Endothelial cell of umbilical vein (primary cell): ENCODE measurements around the gene MACF1. TPM values are rescaled to one million over a fixed set of nuclear protein-coding genes. Genes with fewer than 3 reads are reported as not detected.

Experiments used
- BruUV-seq: library from RNA; stranded (reverse); fragments of 400-500 nt; replicated peaks from 2 replicates; lab custom pipeline; 2021; lab: Mats Ljungman, UMichigan
- CTCF ChIA-PET: fragments of 300-600, 350-600 bp; sonication (Branson Sonifier 250); formaldehyde crosslinking; loops from one replicate; lab custom pipeline; 2021; ENCODE audit warnings: antibody characterized with exemption, inconsistent platforms; lab: Charles Lee
- POLR2A ChIA-PET: fragments of 300-600, 350-600 bp; sonication (Branson Sonifier 250); formaldehyde crosslinking; loops from one replicate; lab custom pipeline; 2021; ENCODE audit warnings: antibody characterized with exemption, inconsistent platforms; lab: Charles Lee
- DNase-seq: peaks from one replicate; pipeline ENCODE4 v3.0.0-alpha.2; 2011; ENCODE audit warnings: low read depth, low spot score
- FAIRE-seq: peaks from 2 replicates; lab custom pipeline; 2011; peaks lifted over from hg19 to GRCh38; lab: Jason Lieb, UNC
- H2AFZ ChIP-seq: 2 replicates; pipeline ENCODE4 v1.6.0; 2012; ENCODE audit warnings: low read depth, low read length, control low read depth, inconsistent platforms
- H3K27ac ChIP-seq: 2 replicates; pipeline ENCODE4 v1.5.1; 2011; ENCODE audit warnings: low read depth, mild to moderate bottlenecking, control low read depth, low read length, moderate library complexity; ENCODE audit not compliant: insufficient read depth
- H3K27me3 ChIP-seq, 2 experiments: 2 replicates each; pipeline versions ENCODE4 v1.6.0 to v1.6.1; 2011; ENCODE audit warnings: low read length in 2 of 2, mixed read lengths in 1 of 2; ENCODE audit not compliant: control insufficient read depth in 2 of 2, insufficient read depth in 2 of 2
- H3K36me3 ChIP-seq, 2 experiments: 2 replicates in 1 of 2; 3 replicates in 1 of 2; pipeline ENCODE4 v1.5.1; 2011; ENCODE audit warnings: low read length in 2 of 2, mild to moderate bottlenecking in 1 of 2, moderate library complexity in 1 of 2; ENCODE audit not compliant: control insufficient read depth in 2 of 2, insufficient read depth in 2 of 2; ENCODE audit errors: extremely low read depth in 1 of 2
- H3K4me1 ChIP-seq: 3 replicates; pipeline ENCODE4 v1.5.1; 2011; ENCODE audit warnings: mild to moderate bottlenecking, low read length; ENCODE audit not compliant: control insufficient read depth, insufficient read depth; ENCODE audit errors: extremely low read depth
- H3K4me2 ChIP-seq: 2 replicates; pipeline ENCODE4 v1.6.1; 2011; ENCODE audit warnings: low read length, control low read depth, mixed read lengths; ENCODE audit not compliant: insufficient read depth
- H3K4me3 ChIP-seq, 3 experiments: fragments of 200-600 bp in 1 of 3; sonication (generic), shearing (Covaris generic) in 1 of 3; replicated peaks in 1 of 3; 2 replicates each; pipeline ENCODE4 v1.5.1; 2011 to 2016; ENCODE audit warnings: control low read depth in 3 of 3, low read length in 3 of 3, mild to moderate bottlenecking in 2 of 3, inconsistent platforms in 1 of 3, low read depth in 1 of 3, moderate library complexity in 1 of 3; ENCODE audit not compliant: insufficient read depth in 1 of 3
- H3K79me2 ChIP-seq: 2 replicates; pipeline ENCODE4 v1.6.0; 2012; ENCODE audit warnings: low read length, inconsistent platforms; ENCODE audit not compliant: control insufficient read depth, insufficient read depth
- H3K9ac ChIP-seq: replicated peaks from 2 replicates; pipeline ENCODE3; 2011; ENCODE audit warnings: low read length, control low read depth; ENCODE audit not compliant: insufficient read depth; ENCODE audit errors: extremely low read depth
- H3K9me1 ChIP-seq: replicated peaks from 3 replicates; pipeline ENCODE4 v1.6.0; 2011; ENCODE audit warnings: mild to moderate bottlenecking, low read length; ENCODE audit not compliant: control insufficient read depth, insufficient read depth; ENCODE audit errors: extremely low read depth
- H3K9me3 ChIP-seq: replicated peaks from 2 replicates; pipeline ENCODE4 v1.5.1; 2012; ENCODE audit warnings: low read length, inconsistent platforms; ENCODE audit not compliant: control insufficient read depth, insufficient read depth
- H4K20me1 ChIP-seq: replicated peaks from 2 replicates; pipeline ENCODE3; 2011; ENCODE audit warnings: mild to moderate bottlenecking, low read length; ENCODE audit not compliant: control insufficient read depth, insufficient read depth; ENCODE audit errors: extremely low read depth
- EZH2 ChIP-seq: IDR thresholded peaks from 2 replicates; pipeline ENCODE4 v1.6.1; 2012; ENCODE audit warnings: borderline replicate concordance, low read depth, mild to moderate bottlenecking, moderate library complexity, low read length, inconsistent platforms; ENCODE audit not compliant: severe bottlenecking
- FOS ChIP-seq: IDR thresholded peaks from 2 replicates; pipeline ENCODE4 v1.6.1; 2011; ENCODE audit warnings: mild to moderate bottlenecking, low read length, moderate library complexity, borderline replicate concordance; ENCODE audit not compliant: insufficient read depth
- GATA2 ChIP-seq: IDR thresholded peaks from 2 replicates; pipeline ENCODE4 v1.7.0; 2011; ENCODE audit warnings: low read depth, mild to moderate bottlenecking, moderate library complexity, mixed read lengths, low read length; ENCODE audit not compliant: insufficient read length, insufficient read depth
- JUN ChIP-seq: IDR thresholded peaks from 2 replicates; pipeline ENCODE4 v1.6.1; 2011; ENCODE audit warnings: borderline replicate concordance, low read depth; ENCODE audit not compliant: insufficient read length, insufficient read depth
- MAX ChIP-seq: IDR thresholded peaks from 2 replicates; pipeline ENCODE4 v1.6.1; 2011; ENCODE audit not compliant: insufficient read depth, insufficient read length
- MYC ChIP-seq: IDR thresholded peaks from one replicate; pipeline ENCODE4 v1.6.1; 2011; ENCODE audit warnings: mild to moderate bottlenecking, low read depth, low read length
- POLR2A ChIP-seq: IDR thresholded peaks from 2 replicates; pipeline ENCODE4 v1.6.1; 2012; ENCODE audit warnings: low read depth, mild to moderate bottlenecking, control low read depth, low read length
- POLR2AphosphoS5 ChIP-seq: IDR thresholded peaks from 2 replicates; pipeline ENCODE4 v1.6.1; 2012; ENCODE audit warnings: low read depth, mild to moderate bottlenecking, control low read depth, low read length, moderate library complexity; ENCODE audit not compliant: insufficient read depth
- dilution Hi-C: fragments of 300-500 bp; cut with MboI; formaldehyde crosslinking; loops from one replicate; pipeline ENCODE4 v1.15.0; 2019; ENCODE audit warnings: low sequenced_read_pairs; ENCODE audit not compliant: extremely low pct_ligation_motif_present
- intact Hi-C: fragments of 100-400 bp; cut with micrococcal nuclease; formaldehyde crosslinking; loops from one replicate; pipeline ENCODE4 v1.10.0; 2022
- polyA plus RNA-seq, 4 experiments: library from polyadenylated mRNA; depleted of rRNA in 3 of 4; stranded (reverse) in 3 of 4; unstranded in 1 of 4; fragments of >200 nt; gene quantifications; 2 replicates each; pipeline versions ENCODE4 v1.2.1 to v1.2.3, GENCODE V29; 2011 to 2012; ENCODE audit warnings: missing spikeins in 1 of 4
- total RNA-seq: library from RNA; stranded (reverse); gene quantifications from 2 replicates; pipeline ENCODE4 v1.2.3, GENCODE V29; 2021
- TF ChIP-seq, protein P1 (sequence below), 2 donors: IDR thresholded peaks; 1 replicate in 1 of 2; 2 replicates in 1 of 2; pipeline ENCODE4 v1.5.1; 2011; ENCODE audit warnings: low read length in 2 of 2, mild to moderate bottlenecking in 2 of 2, moderate library complexity in 2 of 2, control low read depth in 1 of 2, inconsistent platforms in 1 of 2, low read depth in 1 of 2; ENCODE audit not compliant: insufficient read depth in 1 of 2; ENCODE audit errors: extremely low read depth in 1 of 2

Gene MACF1
- total and polyA plus RNA-seq, 2 donors (not counting 3 experiments of a cell fraction or from before 2014, with no cell fraction given): 122 to 587 TPM

- Histone ChIP-seq H3K27ac (no peak overlapping the region), H3K4me1 (no peaks in the 10 kb centered on the region), H2AFZ (no peak overlapping the region), H3K4me2 (no peak overlapping the region), H3K9ac (no peak overlapping the region), H3K9me3 (no peaks in the 10 kb centered on the region), H4K20me1 (no peaks in the 10 kb centered on the region), H3K4me3 (no peak overlapping the region), H3K79me2 (peaks cover 20% of the 10 kb centered on the region), H3K9me1 (no peaks in the 10 kb centered on the region), H3K36me3 (peaks cover 40 to 74% of the 10 kb centered on the region in 2 experiments), H3K27me3 (no peaks in the 10 kb centered on the region)
- CTCF ChIA-PET: interaction anchor here (1.0 to 2.1 kb wide), 5 partner anchors 10 to 101 kb away, joined by 3 to 5 read pairs (median 4); no protein-coding TSS in a partner anchor
- no peak for DNase-seq
- FAIRE-seq: no peak
- intact Hi-C loops (no loop called here), dilution Hi-C loops (no loop called here)
- TF ChIP-seq MAX (no peak), EZH2 (no peak), FOS (no peak), POLR2AphosphoS5 (no peak), MYC (no peak), GATA2 (no peak), POLR2A (no peak), JUN (no peak)
- TF ChIP-seq, protein P1, sequence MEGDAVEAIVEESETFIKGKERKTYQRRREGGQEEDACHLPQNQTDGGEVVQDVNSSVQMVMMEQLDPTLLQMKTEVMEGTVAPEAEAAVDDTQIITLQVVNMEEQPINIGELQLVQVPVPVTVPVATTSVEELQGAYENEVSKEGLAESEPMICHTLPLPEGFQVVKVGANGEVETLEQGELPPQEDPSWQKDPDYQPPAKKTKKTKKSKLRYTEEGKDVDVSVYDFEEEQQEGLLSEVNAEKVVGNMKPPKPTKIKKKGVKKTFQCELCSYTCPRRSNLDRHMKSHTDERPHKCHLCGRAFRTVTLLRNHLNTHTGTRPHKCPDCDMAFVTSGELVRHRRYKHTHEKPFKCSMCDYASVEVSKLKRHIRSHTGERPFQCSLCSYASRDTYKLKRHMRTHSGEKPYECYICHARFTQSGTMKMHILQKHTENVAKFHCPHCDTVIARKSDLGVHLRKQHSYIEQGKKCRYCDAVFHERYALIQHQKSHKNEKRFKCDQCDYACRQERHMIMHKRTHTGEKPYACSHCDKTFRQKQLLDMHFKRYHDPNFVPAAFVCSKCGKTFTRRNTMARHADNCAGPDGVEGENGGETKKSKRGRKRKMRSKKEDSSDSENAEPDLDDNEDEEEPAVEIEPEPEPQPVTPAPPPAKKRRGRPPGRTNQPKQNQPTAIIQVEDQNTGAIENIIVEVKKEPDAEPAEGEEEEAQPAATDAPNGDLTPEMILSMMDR (IDR thresholded peaks at IDR 0.05; ENCODE audit: extremely low read depth in 1 of 2, insufficient read depth in 1 of 2, low read depth in 1 of 2, low read length in 2 of 2): no peak
- no TSS peak for BruUV-seq
- POLR2A ChIA-PET: no interaction called here
These were observed 233.5 kb downstream of the MACF1 start for GRCh38 chr1:39438042-39438441.
